Anterior cingulate cortex (tissue), 58 donors: ENCODE data around the gene SUPT5H.

Experiments
- DNase-seq, 58 donors: peaks; one replicate each; lab custom pipeline; 2025; lab: John Stamatoyannopoulos, UW

Gene SUPT5H

DNA sequence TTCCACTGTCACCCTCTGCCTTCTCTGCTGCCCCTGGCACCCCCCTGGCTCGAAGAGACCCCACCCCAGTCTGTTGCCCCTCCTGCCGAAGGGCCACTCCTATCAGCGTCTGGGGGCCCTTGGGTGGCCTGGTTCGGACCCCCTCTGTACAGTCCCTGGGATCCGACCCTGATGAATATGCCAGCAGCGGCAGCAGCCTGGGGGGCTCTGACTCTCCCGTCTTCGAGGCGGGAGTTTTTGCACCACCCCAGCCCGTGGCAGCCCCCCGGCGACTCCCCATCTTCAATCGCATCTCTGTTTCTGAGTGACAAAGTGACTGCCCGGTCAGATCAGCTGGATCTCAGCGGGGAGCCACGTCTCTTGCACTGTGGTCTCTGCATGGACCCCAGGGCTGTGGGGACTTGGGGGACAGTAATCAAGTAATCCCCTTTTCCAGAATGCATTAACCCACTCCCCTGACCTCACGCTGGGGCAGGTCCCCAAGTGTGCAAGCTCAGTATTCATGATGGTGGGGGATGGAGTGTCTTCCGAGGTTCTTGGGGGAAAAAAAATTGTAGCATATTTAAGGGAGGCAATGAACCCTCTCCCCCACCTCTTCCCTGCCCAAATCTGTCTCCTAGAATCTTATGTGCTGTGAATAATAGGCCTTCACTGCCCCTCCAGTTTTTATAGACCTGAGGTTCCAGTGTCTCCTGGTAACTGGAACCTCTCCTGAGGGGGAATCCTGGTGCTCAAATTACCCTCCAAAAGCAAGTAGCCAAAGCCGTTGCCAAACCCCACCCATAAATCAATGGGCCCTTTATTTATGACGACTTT is 36.8 kb upstream of the SUPT5H start:
- peak in 4 of 58 donors; percentile 22 to 69 (median 38) for DNase-seq

DNA sequence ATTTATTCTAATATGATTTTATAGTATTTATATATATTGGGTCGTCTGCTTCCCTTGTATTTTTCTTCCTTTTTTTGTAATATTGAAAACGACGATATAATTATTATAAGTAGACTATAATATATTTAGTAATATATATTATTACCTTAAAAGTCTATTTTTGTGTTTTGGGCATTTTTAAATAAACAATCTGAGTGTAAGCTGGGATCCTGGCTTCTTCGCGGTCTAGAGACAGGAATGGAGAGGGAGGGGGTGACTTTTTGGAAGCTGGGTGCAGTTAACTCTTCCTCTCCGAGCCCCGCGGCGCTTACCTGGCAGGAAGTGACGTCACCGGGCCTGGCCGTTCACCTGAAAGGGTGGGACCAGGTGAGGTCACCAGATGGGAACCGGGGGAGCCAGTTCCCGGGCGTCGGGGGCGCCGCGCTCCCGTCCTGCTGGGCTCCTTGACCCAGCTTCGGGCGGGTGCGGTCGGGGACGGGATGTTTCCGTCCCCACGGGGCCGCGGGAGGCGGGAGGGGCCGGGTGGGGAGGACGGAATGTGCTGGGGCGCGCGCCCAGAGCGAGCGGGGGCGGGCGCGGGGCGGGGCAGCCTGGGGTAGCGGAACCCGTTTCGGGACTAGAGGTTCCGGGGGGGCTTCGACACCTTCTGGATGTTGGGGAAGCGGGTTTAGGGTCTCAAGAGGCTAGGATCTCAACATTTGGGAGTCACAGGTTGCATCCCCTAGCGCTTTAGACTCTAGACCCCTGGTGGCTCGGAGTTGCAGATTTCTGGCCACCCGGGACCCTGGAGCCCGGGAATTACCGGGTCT is 36.0 kb upstream of the SUPT5H start:
- DNase-seq, result peak in 49 of 58 donors; percentile 5 to 87 (median 53)

DNA sequence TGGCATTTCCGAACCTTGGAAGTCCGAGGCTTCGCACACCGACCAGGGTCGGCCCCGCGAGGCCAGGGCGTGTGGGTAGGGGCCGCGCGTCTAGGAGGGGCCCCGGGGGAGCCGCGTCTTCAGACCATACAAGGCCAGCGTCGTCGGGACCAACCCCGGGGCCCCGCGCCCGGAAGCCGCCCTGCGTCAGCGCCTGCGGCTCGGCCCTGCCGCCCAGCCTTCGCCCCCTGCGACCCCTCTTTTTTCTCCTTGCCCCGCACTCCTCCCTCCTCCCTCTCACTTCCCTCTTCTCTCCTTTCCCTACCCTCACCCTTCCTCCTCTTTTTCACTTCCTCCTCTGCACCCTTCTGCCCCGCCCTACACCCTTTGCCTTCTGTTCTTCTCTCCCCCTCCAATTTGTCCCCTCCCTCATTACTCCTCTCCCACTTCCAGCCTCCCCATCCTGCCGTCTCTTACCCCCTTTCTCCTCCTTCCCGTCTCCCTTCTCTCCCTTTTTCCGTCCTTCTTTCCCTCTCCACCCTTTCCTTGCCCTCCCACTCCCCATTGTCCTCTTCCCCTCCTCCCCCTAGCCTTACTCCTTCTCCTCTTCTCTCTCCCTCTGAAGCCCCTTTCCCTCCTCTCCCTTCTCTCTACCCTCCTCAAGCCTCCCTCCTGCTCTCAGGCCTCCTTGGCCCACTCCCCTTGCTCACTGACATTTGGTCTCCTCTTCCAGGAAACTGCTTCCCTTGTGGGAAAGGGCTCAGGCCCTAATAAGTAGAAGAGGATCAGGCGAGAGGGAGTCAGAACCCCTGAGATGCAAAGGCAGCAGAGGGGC is 35.2 kb upstream of the SUPT5H start:
- peak in 13 of 58 donors; percentile 23 to 77 (median 50) for DNase-seq

- no peak for DNase-seq
These were observed 34.6 kb upstream of the SUPT5H start for GRCh38 chr19:39410831-39411080.

- peak in 1 of 58 donors; percentile 6 for DNase-seq
These were observed 34.1 kb upstream of the SUPT5H start for GRCh38 chr19:39411081-39411831.

DNA sequence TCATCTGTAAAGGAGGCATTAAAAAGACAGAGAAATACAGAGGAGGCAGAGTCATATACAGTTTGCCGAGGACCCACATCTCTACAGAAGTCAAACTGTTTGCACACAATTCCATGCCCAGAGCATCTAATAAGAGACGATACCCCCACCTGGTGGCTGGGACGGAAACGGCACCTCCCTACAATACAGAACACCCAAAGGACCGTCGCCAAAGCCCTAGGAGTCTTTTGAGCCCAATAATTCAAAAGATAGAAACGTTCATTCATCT is 33.6 kb upstream of the SUPT5H start:
- DNase-seq, result peak in 55 of 58 donors; percentile 51 to 90 (median 81)

- DNase-seq, result peak; percentile 47 to 98 (median 92)
These were observed 33.1 kb upstream of the SUPT5H start, which contains the start of gene PLEKHG2 for GRCh38 chr19:39412100-39412866. PLEKHG2 (plus strand) TSS chr19:39412669; CDS start chr19:39414087, 1,418 bp downstream.

- peak in 6 of 58 donors; percentile 39 to 65 (median 48) for DNase-seq
These were observed 32.5 kb upstream of the SUPT5H start for GRCh38 chr19:39412867-39413271.

DNA sequence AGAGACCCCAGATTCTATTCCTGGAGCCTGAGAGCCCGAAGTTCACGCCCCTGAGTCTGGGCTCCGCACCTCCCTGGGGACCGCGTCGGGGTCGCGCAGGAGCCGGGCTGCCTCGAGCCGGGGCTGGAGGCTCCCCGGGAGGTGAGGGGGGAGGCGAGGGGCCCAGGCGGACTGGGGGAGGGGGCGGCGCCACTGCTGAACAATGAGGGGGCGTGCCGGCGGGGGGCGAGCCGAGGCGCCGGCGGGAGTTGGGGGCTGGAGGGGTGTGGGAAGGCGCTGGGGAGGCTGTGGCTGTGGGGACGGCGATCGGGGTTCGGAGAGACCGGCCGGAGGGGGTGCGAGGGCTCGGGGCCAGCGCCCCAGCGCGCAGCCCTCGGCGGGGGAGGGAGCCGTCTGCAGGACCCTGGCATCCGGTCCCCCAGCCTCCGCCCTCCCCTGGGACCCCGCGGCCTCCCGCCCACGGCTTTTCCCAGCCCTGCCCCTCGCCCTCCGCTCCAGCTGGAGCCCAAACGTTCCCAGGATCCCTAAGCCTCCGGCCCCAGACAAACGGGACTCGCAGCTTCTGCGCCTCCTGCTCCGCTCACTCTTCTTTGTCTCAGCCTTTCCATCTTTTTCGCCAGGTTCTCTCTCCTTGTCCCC is 32.0 kb upstream of the SUPT5H start:
- peak in 7 of 58 donors; percentile 14 to 36 (median 32) for DNase-seq

GRCh38 chr19:39413911-39414608 is 31.3 kb upstream of the SUPT5H start:
- no peak for DNase-seq

DNA sequence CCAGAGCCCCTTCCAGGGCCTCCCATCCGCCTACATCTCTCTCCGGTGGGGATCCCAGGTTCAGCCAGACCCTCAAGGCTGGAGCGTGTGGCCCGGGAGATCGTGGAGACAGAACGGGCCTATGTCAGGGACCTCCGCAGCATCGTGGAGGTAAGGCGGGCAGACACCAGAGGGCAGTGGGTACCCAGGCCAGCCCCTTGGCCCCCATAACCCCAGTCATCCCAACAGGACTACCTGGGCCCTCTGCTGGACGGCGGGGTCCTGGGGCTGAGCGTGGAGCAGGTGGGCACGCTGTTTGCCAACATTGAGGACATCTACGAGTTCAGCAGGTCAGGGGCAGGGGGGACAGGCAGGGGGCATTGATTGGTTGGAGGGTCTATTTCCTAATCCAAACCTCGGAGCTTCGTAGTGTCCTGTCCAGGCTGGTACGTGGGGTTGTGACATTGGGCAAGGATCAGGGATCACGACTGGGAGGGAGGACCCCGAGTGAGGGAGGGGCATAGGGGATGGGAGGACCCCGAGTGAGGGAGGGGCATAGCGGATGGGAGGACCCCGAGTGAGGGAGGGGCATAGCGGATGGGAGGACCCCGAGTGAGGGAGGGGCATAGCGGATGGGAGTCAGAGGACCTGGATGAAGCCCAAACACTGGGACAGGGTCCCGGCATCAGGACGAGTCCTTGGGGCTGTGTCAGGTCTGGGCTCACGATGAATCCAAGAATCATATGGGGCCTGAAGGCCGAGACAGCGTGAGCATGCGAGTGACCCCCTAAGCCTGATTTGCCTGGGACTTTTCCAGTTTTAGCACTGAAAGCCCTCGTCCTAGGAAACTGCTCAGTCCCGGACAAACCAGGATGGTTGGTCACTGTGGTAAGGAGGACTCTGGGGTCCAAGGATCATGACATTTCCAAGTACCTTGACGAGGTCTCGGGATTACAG is 30.0 kb upstream of the SUPT5H start:
- no peak for DNase-seq

- no peak for DNase-seq
These were observed 28.9 kb upstream of the SUPT5H start for GRCh38 chr19:39416152-39417120.

- DNase-seq, result no peak
These were observed 27.8 kb upstream of the SUPT5H start for GRCh38 chr19:39417463-39418181.

DNA sequence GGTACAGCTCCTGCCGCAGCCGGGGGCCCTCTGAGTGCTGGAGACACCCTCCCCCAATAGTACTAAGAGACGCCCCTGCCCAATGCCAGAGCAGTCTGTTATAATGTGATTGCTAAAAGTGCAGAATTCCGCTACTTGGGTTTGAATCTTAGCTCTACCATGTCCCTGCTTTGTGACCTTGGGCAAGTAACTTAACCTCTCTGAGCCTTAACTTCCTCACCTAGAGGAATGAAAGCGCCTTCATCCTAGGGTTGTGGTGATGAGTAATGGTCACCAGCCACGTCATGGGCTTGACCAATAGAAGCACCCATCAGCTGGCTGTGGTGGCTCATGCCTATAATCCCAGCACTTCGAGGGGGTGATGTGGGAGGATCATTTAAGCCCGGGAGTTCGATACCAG is 26.4 kb upstream of the SUPT5H start:
- no peak for DNase-seq

- no peak for DNase-seq
These were observed 24.6 kb upstream of the SUPT5H start for GRCh38 chr19:39420769-39421168.
